Measurements from ENCODE around the gene BAG2. TPM values are rescaled to one million over a fixed set of nuclear protein-coding genes. Genes with fewer than 3 reads are reported as not detected.

The BAG2 gene
- 8.8 TPM for polyA plus RNA-seq (2013, experiment 1 of 2)
- polyA plus RNA-seq (2013, experiment 2 of 2) = 7.7 TPM

DNA sequence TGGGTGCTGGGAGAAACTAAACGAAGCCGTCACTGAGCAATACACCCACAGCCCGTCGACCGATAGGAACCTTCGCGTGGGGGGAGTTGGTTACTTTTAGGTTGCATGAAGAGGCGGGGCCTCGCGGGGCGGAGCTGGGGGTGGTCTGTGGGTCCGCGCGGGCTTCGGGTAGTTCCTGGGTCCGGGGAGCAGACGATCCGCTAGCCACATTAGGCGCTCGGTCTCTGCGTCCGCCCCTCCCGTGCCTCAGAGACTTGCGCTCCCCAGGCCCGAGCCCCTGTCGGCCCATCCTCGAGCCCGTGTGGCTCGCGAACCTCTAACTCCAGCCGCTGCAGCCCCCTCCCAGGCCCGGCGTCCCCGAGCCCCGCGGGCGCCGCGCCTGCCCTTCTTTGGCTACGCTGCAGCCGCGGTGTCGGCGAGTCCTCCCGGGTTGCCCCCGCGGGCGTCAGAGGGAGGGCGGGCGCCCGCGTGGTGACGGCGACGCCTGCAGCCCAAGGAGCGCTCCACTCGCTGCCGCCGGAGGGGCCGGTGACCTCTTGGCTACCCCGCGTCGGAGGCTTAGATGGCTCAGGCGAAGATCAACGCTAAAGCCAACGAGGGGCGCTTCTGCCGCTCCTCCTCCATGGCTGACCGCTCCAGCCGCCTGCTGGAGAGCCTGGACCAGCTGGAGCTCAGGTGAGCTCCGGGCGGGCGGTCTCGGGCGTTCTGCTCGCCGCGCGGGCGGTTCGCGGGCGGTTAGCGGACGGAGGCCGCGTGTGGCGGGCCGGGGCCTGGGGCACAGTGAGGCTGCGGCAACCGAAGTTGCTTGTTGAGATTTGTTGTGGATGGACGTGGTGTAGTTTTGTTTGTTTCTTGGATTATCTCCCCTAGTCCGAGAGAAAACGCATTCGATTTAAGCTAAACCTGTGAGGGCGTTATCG, at the start of gene BAG2:
Gene BAG2 (plus strand): TSS at position 191 of the 920 bp plus-strand sequence. CDS start 372 bp downstream, at position 563.
- Histone ChIP-seq H3K9ac (ENCODE audit: low read depth, low read length) (peak within 1 kb of the TSS; percentile 82), H3K36me3 (ENCODE audit: insufficient read depth, low read length) (peaks cover 12% of the 10 kb centered on the region), H3K4me3 (ENCODE audit: low read length) (peak within 1 kb of the TSS; percentile 75), H3K9me3 (ENCODE audit: insufficient read depth, low read depth, low read length) (no peaks in the 10 kb centered on the region), H3K27ac (ENCODE audit: low read depth, low read length) (peak within 1 kb of the TSS; percentile 83), H3K27me3 (ENCODE audit: insufficient read depth, low read length) (peaks cover 14% of the 10 kb centered on the region), H3K4me1 (ENCODE audit: insufficient read depth, low read length) (peaks cover 30% of the 10 kb centered on the region)
- under 1% methylated on average over 97 of the region's 97 CpGs for WGBS

DNA sequence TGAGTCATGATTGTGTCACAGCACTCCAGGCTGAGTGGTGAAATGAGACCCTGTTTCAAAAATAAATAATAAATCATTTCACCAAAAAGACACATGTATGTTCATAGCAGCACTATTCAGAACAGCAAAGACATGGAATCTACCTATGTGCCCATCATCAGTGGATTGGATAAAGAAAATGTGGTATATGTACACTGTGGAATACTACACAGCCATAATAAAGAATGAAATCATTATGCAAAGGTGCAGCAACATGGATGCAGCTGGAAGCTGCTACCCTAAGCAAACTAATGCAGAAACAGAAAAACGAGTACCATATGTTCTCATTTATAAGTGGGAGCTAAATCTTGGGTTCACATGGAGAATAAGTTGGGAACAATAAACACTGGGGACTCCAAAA, 49.0 kb upstream of the BAG2 start:
- H3K9me3 ChIP-seq (ENCODE audit: insufficient read depth, low read depth, low read length) = no peaks in the 10 kb centered on the region
- H3K36me3 ChIP-seq (ENCODE audit: insufficient read depth, low read length) = peaks cover 10% of the 10 kb centered on the region
- no peak overlapping the region for H3K4me3 ChIP-seq (ENCODE audit: low read length)
- H3K9ac ChIP-seq (ENCODE audit: low read depth, low read length) = no peak overlapping the region
- no peaks in the 10 kb centered on the region for H3K27me3 ChIP-seq (ENCODE audit: insufficient read depth, low read length)
- no peaks in the 10 kb centered on the region for H3K4me1 ChIP-seq (ENCODE audit: insufficient read depth, low read length)
- 93% methylated on average over 1 of the region's 1 CpG for WGBS
- no peak overlapping the region for H3K27ac ChIP-seq (ENCODE audit: low read depth, low read length)

- Histone ChIP-seq H3K36me3 (ENCODE audit: insufficient read depth, low read length) (peaks cover 26% of the 10 kb centered on the region), H3K4me3 (ENCODE audit: low read length) (no peak overlapping the region), H3K27me3 (ENCODE audit: insufficient read depth, low read length) (no peaks in the 10 kb centered on the region), H3K9ac (ENCODE audit: low read depth, low read length) (no peak overlapping the region), H3K9me3 (ENCODE audit: insufficient read depth, low read depth, low read length) (no peaks in the 10 kb centered on the region), H3K27ac (ENCODE audit: low read depth, low read length) (no peak overlapping the region), H3K4me1 (ENCODE audit: insufficient read depth, low read length) (no peaks in the 10 kb centered on the region)
Observed at GRCh38 chr6:57127763-57128162, 44.4 kb upstream of the BAG2 start.

- no peak overlapping the region for H3K27ac ChIP-seq (ENCODE audit: low read depth, low read length)
- no peak overlapping the region for H3K9ac ChIP-seq (ENCODE audit: low read depth, low read length)
- no peaks in the 10 kb centered on the region for H3K9me3 ChIP-seq (ENCODE audit: insufficient read depth, low read depth, low read length)
- H3K4me3 ChIP-seq (ENCODE audit: low read length) = no peak overlapping the region
- no peaks in the 10 kb centered on the region for H3K4me1 ChIP-seq (ENCODE audit: insufficient read depth, low read length)
- H3K36me3 ChIP-seq (ENCODE audit: insufficient read depth, low read length) = peaks cover 54% of the 10 kb centered on the region
- H3K27me3 ChIP-seq (ENCODE audit: insufficient read depth, low read length) = no peaks in the 10 kb centered on the region
Observed at GRCh38 chr6:57130661-57131177, 41.4 kb upstream of the BAG2 start.

DNA sequence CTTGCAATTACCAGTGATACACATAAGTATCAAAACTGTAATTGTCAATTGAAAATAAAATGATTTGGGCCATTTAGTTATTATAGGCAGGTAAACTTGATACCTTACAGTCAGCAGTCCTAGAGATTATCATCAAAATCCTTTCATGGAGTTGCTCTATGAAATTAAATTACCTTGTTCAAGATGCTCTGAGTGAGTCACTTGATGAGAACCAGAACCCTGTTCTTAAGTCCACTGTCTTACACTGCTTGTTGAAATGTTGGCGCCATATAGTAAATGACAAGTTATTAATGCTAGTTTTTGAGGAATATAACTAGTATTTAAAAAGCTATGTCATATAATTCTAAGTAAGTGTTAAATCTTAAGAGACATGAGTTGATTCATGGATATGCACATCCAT, 37.2 kb upstream of the BAG2 start:
- Histone ChIP-seq H3K4me1 (ENCODE audit: insufficient read depth, low read length) (no peaks in the 10 kb centered on the region), H3K27me3 (ENCODE audit: insufficient read depth, low read length) (no peaks in the 10 kb centered on the region), H3K27ac (ENCODE audit: low read depth, low read length) (no peak overlapping the region), H3K9me3 (ENCODE audit: insufficient read depth, low read depth, low read length) (no peaks in the 10 kb centered on the region), H3K4me3 (ENCODE audit: low read length) (no peak overlapping the region), H3K36me3 (ENCODE audit: insufficient read depth, low read length) (peaks cover 63% of the 10 kb centered on the region), H3K9ac (ENCODE audit: low read depth, low read length) (no peak overlapping the region)
- 67% methylated on average over 1 of the region's 1 CpG for WGBS

DNA sequence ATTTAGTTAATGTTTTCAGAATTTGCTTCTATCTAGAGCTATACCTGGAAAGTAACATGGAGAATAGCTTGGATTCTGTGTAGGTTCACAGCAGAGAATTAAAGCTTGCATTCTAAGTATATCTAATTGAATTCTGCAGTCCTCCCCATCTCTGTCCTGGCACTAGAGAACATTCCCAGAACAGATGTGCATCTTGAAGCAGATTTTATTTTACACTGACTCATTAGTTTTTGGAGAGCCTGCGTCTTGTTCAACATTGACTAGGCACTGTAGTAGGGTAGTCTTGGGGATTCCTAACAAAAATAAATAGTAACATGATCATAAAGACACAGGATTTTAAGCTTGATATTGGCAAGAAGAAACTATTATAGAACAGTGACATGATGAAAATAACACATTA, 36.2 kb upstream of the BAG2 start:
- no peaks in the 10 kb centered on the region for H3K9me3 ChIP-seq (ENCODE audit: insufficient read depth, low read depth, low read length)
- H3K36me3 ChIP-seq (ENCODE audit: insufficient read depth, low read length) = peaks cover 55% of the 10 kb centered on the region
- no peak overlapping the region for H3K9ac ChIP-seq (ENCODE audit: low read depth, low read length)
- H3K27me3 ChIP-seq (ENCODE audit: insufficient read depth, low read length) = no peaks in the 10 kb centered on the region
- WGBS = no CpG with 5 or more reads among the region's 1 CpG
- no peaks in the 10 kb centered on the region for H3K4me1 ChIP-seq (ENCODE audit: insufficient read depth, low read length)
- H3K27ac ChIP-seq (ENCODE audit: low read depth, low read length) = no peak overlapping the region
- no peak overlapping the region for H3K4me3 ChIP-seq (ENCODE audit: low read length)

GRCh38 chr6:57137350-57137749, 34.8 kb upstream of the BAG2 start:
- Histone ChIP-seq H3K27ac (ENCODE audit: low read depth, low read length) (no peak overlapping the region), H3K4me1 (ENCODE audit: insufficient read depth, low read length) (no peaks in the 10 kb centered on the region), H3K9me3 (ENCODE audit: insufficient read depth, low read depth, low read length) (no peaks in the 10 kb centered on the region), H3K27me3 (ENCODE audit: insufficient read depth, low read length) (no peaks in the 10 kb centered on the region), H3K9ac (ENCODE audit: low read depth, low read length) (no peak overlapping the region), H3K4me3 (ENCODE audit: low read length) (no peak overlapping the region), H3K36me3 (ENCODE audit: insufficient read depth, low read length) (peaks cover 66% of the 10 kb centered on the region)
- WGBS = 100% methylated on average over 1 of the region's 2 CpGs

GRCh38 chr6:57138026-57138425, 34.1 kb upstream of the BAG2 start:
- Histone ChIP-seq H3K9me3 (ENCODE audit: insufficient read depth, low read depth, low read length) (no peaks in the 10 kb centered on the region), H3K36me3 (ENCODE audit: insufficient read depth, low read length) (peaks cover 67% of the 10 kb centered on the region), H3K27me3 (ENCODE audit: insufficient read depth, low read length) (no peaks in the 10 kb centered on the region), H3K27ac (ENCODE audit: low read depth, low read length) (no peak overlapping the region), H3K4me3 (ENCODE audit: low read length) (no peak overlapping the region), H3K4me1 (ENCODE audit: insufficient read depth, low read length) (no peaks in the 10 kb centered on the region), H3K9ac (ENCODE audit: low read depth, low read length) (no peak overlapping the region)
- 97% methylated on average over 11 of the region's 11 CpGs for WGBS

DNA sequence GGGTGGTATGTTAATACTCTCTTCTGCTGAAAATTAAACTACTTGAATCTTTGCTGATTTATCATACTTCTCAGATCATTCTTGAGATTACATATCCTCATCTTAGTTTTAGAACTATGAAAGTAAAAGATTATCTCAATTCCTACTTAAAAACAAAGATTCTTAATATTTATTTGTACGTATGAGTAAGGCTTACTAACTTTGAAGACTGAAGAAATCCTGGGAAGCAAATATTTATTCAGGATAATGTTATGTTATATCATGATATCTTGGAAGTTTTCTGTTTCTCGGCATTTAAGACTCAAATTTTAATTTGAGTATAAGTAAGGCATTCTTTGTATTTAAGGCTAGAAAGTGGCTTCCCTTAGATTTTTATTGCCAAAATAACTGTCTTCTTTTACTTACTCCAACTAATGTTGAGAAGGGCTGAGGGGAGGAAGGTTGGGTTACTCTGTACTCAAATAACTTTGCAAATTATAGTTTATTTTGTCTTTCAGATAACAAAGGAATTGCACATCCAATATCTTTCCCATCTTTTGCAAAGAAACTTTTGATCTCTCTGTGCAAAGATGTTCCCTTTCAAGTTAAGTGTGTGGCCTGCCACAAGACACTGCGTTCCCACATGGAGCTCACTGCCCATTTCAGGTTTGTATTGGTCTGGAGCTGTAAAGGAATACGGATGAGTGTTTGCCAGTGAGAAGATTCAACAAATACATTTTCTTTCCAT, 30.5 kb upstream of the BAG2 start:
- Histone ChIP-seq H3K27me3 (ENCODE audit: insufficient read depth, low read length) (no peaks in the 10 kb centered on the region), H3K4me1 (ENCODE audit: insufficient read depth, low read length) (no peaks in the 10 kb centered on the region), H3K27ac (ENCODE audit: low read depth, low read length) (no peak overlapping the region), H3K36me3 (ENCODE audit: insufficient read depth, low read length) (peaks cover 54% of the 10 kb centered on the region), H3K9ac (ENCODE audit: low read depth, low read length) (no peak overlapping the region), H3K9me3 (ENCODE audit: insufficient read depth, low read depth, low read length) (no peaks in the 10 kb centered on the region), H3K4me3 (ENCODE audit: low read length) (no peak overlapping the region)
- WGBS = 96% methylated on average over 4 of the region's 4 CpGs

DNA sequence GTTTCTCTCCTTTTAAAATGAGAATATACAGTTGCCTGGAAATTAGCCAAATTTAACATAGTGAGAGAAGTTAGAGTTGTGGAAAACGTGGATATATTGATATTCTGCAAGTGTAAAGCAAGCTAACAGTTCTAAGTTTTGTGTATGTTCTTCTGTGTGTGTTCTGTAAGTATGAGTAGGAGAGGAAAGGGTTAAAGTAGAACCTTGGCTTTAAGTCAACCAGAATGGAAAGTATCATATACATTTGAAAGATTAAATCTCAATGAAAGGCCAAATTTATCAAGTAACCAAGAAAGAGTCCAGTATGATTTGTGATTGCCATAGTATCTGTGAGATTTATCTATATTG, 30.0 kb upstream of the BAG2 start:
- no peak overlapping the region for H3K27ac ChIP-seq (ENCODE audit: low read depth, low read length)
- H3K4me3 ChIP-seq (ENCODE audit: low read length) = no peak overlapping the region
- peaks cover 54% of the 10 kb centered on the region for H3K36me3 ChIP-seq (ENCODE audit: insufficient read depth, low read length)
- no peaks in the 10 kb centered on the region for H3K4me1 ChIP-seq (ENCODE audit: insufficient read depth, low read length)
- no peaks in the 10 kb centered on the region for H3K27me3 ChIP-seq (ENCODE audit: insufficient read depth, low read length)
- 82% methylated on average over 1 of the region's 1 CpG for WGBS
- H3K9ac ChIP-seq (ENCODE audit: low read depth, low read length) = no peak overlapping the region
- no peaks in the 10 kb centered on the region for H3K9me3 ChIP-seq (ENCODE audit: insufficient read depth, low read depth, low read length)

DNA sequence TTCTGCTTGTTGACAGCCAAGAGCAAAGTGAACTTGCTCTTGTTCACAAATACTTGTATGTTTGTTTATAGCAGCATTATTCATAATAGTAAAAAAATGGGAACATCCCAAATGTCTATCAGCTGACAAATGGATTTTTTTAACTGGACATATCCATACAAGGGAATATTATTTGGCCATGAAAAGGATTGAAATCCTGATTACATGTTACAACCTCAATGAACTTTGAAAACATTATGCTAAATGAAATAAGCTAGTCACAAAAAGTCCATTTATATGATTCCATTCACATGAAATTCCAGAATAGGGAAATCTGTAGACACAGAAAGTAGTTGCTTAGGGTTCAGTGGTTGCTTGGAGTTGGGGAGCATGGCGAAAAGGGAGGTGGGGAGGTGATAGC, 28.4 kb upstream of the BAG2 start:
- no peaks in the 10 kb centered on the region for H3K9me3 ChIP-seq (ENCODE audit: insufficient read depth, low read depth, low read length)
- H3K36me3 ChIP-seq (ENCODE audit: insufficient read depth, low read length) = peaks cover 63% of the 10 kb centered on the region
- H3K4me3 ChIP-seq (ENCODE audit: low read length) = no peak overlapping the region
- no peaks in the 10 kb centered on the region for H3K27me3 ChIP-seq (ENCODE audit: insufficient read depth, low read length)
- H3K9ac ChIP-seq (ENCODE audit: low read depth, low read length) = no peak overlapping the region
- H3K27ac ChIP-seq (ENCODE audit: low read depth, low read length) = no peak overlapping the region
- WGBS = 100% methylated on average over 1 of the region's 1 CpG
- H3K4me1 ChIP-seq (ENCODE audit: insufficient read depth, low read length) = no peaks in the 10 kb centered on the region

Data from HUES64 (cell line).